ENCODE data around the gene GPR141.

- no peak for TF ChIP-seq YY1 (IDR thresholded peaks at IDR 0.05; ENCODE audit: low read depth)
- TF ChIP-seq REST (IDR thresholded peaks at IDR 0.05; ENCODE audit: low read depth), result no peak
- no peak for TF ChIP-seq MAX (IDR thresholded peaks at IDR 0.05)
- no peak for TF ChIP-seq CEBPB (IDR thresholded peaks at IDR 0.05)
- no peak for TF ChIP-seq CREB1 (IDR thresholded peaks at IDR 0.05; ENCODE audit: low read depth)
These were observed 54.8 kb downstream of the GPR141 start for GRCh38 chr7:37738321-37738720.
